HG03025 (cell line): ENCODE results near the gene KCNQ1.

Experiments
- ATAC-seq: cut with Tn5 transposase; IDR thresholded peaks from one replicate; pipeline ENCODE4 v1.9.1; 2021; ENCODE audit warnings: mild to moderate bottlenecking, moderate library complexity; ENCODE audit not compliant: unreplicated experiment, low FRiP score

Gene KCNQ1

GRCh38 chr11:2794046-2794967, 349.5 kb downstream of the KCNQ1 start:
- ATAC-seq = no peak

- ATAC-seq = no peak
Measured at GRCh38 chr11:2794968-2795322, 350.1 kb downstream of the KCNQ1 start.

- no peak for ATAC-seq
Measured at GRCh38 chr11:2795491-2795991, 350.7 kb downstream of the KCNQ1 start.

GRCh38 chr11:2796091-2796490, 351.3 kb downstream of the KCNQ1 start:
- ATAC-seq = no peak

- ATAC-seq = no peak
Measured at GRCh38 chr11:2796508-2797113, 351.8 kb downstream of the KCNQ1 start.

GRCh38 chr11:2797121-2797711, 352.4 kb downstream of the KCNQ1 start:
- ATAC-seq = no peak

GRCh38 chr11:2797741-2798361, 353.0 kb downstream of the KCNQ1 start:
- no peak for ATAC-seq

GRCh38 chr11:2798951-2799761, 354.3 kb downstream of the KCNQ1 start:
- ATAC-seq = no peak

GRCh38 chr11:2799881-2800654, 355.3 kb downstream of the KCNQ1 start:
- ATAC-seq = no peak

GRCh38 chr11:2800655-2801531, 356.1 kb downstream of the KCNQ1 start:
- ATAC-seq = no peak

GRCh38 chr11:2801711-2802388, 357.0 kb downstream of the KCNQ1 start:
- no peak for ATAC-seq

- no peak for ATAC-seq
Measured at GRCh38 chr11:2802389-2803185, 357.8 kb downstream of the KCNQ1 start.

- no peak for ATAC-seq
Measured at GRCh38 chr11:2803186-2804091, 358.6 kb downstream of the KCNQ1 start.

- ATAC-seq = no peak
Measured at GRCh38 chr11:2804189-2804588, 359.4 kb downstream of the KCNQ1 start.

- ATAC-seq = no peak
Measured at GRCh38 chr11:2804701-2805387, 360.0 kb downstream of the KCNQ1 start.
